ENCODE results near the gene NEMP2.
"Not testable (repeated sequence)": the region's sequence is repeated elsewhere in the genome, so short reads cannot be mapped to it uniquely, and the experiment has no call there.

Gene NEMP2

DNA sequence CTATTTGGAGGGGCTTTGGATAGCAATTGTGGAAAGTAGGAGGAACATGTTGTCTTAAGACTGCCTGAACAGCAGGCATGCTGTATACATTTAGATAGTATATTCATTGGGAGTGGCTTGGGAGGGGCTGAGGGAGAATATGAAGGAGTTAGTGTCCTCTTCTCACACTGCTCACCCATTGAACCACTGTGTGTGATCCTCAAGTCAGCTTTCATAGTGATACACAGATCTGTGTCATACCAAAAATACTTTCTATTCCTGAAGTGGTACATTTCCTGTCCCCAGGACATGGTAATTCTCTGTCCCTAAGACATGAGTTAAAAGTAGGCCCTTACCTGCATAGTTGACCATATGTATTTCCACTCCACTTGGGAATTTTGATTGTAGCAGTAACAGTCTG lies 9.6 kb downstream of the NEMP2 start:
- Histone ChIP-seq H3K4me1 (ENCODE audit: control insufficient read depth, insufficient read depth, low read length, unreplicated experiment) (peaks cover 11% of the 10 kb centered on the region), H3K4me3 (ENCODE audit: low read depth, low read length) (no peak overlapping the region), H3K27ac (ENCODE audit: low read depth, low read length) (no peak overlapping the region), H3K27me3 (ENCODE audit: insufficient read depth, low read length) (no peaks in the 10 kb centered on the region), H3K79me2 (ENCODE audit: control insufficient read depth, insufficient read depth, low read length, unreplicated experiment) (no peaks in the 10 kb centered on the region), H2AFZ (ENCODE audit: low read length, unreplicated experiment) (no peak overlapping the region), H3K36me3 (ENCODE audit: insufficient read depth, low read length) (no peaks in the 10 kb centered on the region)

DNA sequence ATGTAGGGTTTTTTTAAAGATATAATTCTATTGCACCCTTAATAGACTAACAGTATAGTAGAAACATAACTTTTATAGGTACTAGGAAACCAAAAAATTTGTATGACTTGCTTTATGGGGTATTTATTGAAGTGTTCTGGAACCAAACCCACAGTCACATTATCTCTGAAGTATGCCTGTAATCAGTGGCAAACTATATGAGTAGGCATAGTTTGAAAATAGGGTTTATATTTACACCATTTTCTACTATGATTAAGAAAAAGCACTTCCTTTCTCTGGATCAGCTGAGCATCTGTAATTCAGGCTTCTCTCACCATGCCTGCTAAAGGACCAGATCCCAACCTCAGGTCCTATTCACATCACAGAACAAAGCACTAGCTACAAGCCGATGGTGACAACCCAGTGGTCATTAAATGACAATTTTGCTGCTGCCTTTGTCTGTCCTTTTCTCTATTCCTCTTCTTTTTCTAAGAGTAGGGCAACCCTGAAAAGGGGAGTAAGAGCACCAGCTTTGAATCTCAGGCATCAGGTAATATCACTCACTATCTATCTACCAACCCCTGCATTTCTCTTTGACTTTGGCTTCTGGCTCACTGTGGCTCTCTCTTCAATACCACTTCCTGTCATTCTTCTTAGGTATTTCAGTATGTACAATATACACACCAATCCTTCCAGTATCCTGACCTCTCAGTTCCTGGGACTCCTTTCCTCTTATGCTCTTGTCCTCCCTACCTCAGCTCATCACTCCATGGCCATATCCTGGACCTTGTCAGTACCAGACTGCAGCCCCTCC lies 14.4 kb downstream of the NEMP2 start:
- H3K4me1 ChIP-seq (ENCODE audit: control insufficient read depth, insufficient read depth, low read length, unreplicated experiment) = peaks cover under 1% of the 10 kb centered on the region
- no peak overlapping the region for H3K4me3 ChIP-seq (ENCODE audit: low read depth, low read length)
- H3K79me2 ChIP-seq (ENCODE audit: control insufficient read depth, insufficient read depth, low read length, unreplicated experiment) = no peaks in the 10 kb centered on the region
- no peak overlapping the region for H2AFZ ChIP-seq (ENCODE audit: low read length, unreplicated experiment)
- H3K27ac ChIP-seq (ENCODE audit: low read depth, low read length) = no peak overlapping the region
- no peaks in the 10 kb centered on the region for H3K27me3 ChIP-seq (ENCODE audit: insufficient read depth, low read length)
- H3K36me3 ChIP-seq (ENCODE audit: insufficient read depth, low read length) = no peaks in the 10 kb centered on the region; the same call in 1 of the 2 replicates

DNA sequence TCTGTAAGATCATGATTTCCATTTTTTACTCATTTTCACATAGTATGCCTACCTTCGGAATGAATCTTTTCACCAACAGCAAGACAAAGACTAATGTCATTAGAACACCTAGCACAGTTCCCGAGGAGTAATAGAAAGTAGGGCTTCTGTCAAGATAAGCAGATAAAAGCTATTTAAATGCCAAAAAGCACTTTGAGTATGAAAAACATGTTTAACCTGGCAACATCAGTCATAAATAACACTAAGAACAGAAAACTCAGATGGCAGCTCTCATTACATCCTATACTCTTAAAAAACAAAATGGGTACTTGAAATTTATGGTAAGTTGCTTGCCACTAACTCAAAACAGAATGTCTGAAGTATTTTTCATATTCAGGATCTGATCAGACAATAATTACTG lies 17.1 kb downstream of the NEMP2 start:
- H3K79me2 ChIP-seq (ENCODE audit: control insufficient read depth, insufficient read depth, low read length, unreplicated experiment) = no peaks in the 10 kb centered on the region
- peaks cover 9% of the 10 kb centered on the region for H3K4me1 ChIP-seq (ENCODE audit: control insufficient read depth, insufficient read depth, low read length, unreplicated experiment)
- H3K36me3 ChIP-seq (ENCODE audit: insufficient read depth, low read length) = no peaks in the 10 kb centered on the region; the same call in 1 of the 2 replicates
- H2AFZ ChIP-seq (ENCODE audit: low read length, unreplicated experiment) = no peak overlapping the region
- no peaks in the 10 kb centered on the region for H3K27me3 ChIP-seq (ENCODE audit: insufficient read depth, low read length)
- H3K27ac ChIP-seq (ENCODE audit: low read depth, low read length) = no peak overlapping the region
- H3K4me3 ChIP-seq (ENCODE audit: low read depth, low read length) = no peak overlapping the region

DNA sequence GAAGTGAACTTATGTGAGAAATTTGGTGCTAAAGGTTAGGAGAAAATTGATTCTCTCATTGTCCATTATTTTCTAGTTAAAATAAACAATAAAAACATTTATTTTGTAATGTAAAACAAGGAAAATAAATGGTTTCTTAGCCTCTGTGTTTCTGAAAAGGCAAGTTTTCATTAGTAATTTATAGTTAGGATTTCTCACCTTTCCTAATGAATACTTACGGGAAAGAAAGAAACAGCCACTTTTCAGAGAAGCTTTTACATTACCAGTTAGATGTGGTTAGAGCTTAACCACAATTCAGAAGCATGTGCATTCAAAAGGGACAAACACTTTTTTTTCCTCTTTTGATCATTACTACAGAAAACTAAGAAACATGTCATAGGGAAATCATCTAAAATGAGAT lies 18.8 kb downstream of the NEMP2 start:
- H3K79me2 ChIP-seq (ENCODE audit: control insufficient read depth, insufficient read depth, low read length, unreplicated experiment) = no peaks in the 10 kb centered on the region
- no peaks in the 10 kb centered on the region; the same call in 1 of the 2 replicates for H3K36me3 ChIP-seq (ENCODE audit: insufficient read depth, low read length)

DNA sequence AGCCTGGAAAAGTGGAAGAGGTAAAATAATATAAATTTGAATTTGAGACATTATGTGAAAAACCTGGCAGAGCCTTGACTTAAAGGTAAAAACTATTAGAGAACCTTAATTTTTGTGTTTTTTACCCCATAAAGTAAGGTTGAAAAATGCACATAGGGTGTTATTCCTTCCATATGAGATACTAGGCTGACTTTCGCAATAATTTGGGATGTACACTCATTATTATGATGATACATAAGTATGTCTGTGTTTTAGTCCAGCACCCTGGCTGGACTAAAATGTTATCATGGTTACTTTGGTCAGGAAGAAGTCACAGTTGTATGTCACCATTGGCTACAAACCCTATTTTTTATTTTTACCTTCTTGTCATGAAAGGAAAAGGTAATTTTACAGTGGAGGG lies 19.8 kb downstream of the NEMP2 start:
- Histone ChIP-seq H3K79me2 (ENCODE audit: control insufficient read depth, insufficient read depth, low read length, unreplicated experiment) (no peaks in the 10 kb centered on the region), H3K27ac (ENCODE audit: low read depth, low read length) (no peak overlapping the region), H3K4me1 (ENCODE audit: control insufficient read depth, insufficient read depth, low read length, unreplicated experiment) (peaks cover 9% of the 10 kb centered on the region), H3K4me3 (ENCODE audit: low read depth, low read length) (no peak overlapping the region), H3K27me3 (ENCODE audit: insufficient read depth, low read length) (no peaks in the 10 kb centered on the region), H3K36me3 (ENCODE audit: insufficient read depth, low read length) (no peaks in the 10 kb centered on the region; the same call in 1 of the 2 replicates), H2AFZ (ENCODE audit: low read length, unreplicated experiment) (no peak overlapping the region)

More for the DNA sequence above, 18.8 kb downstream of the NEMP2 start:
- Histone ChIP-seq H3K27ac (ENCODE audit: low read depth, low read length) (no peak overlapping the region), H3K4me3 (ENCODE audit: low read depth, low read length) (no peak overlapping the region), H3K4me1 (ENCODE audit: control insufficient read depth, insufficient read depth, low read length, unreplicated experiment) (peaks cover 9% of the 10 kb centered on the region), H2AFZ (ENCODE audit: low read length, unreplicated experiment) (no peak overlapping the region), H3K27me3 (ENCODE audit: insufficient read depth, low read length) (no peaks in the 10 kb centered on the region)

DNA sequence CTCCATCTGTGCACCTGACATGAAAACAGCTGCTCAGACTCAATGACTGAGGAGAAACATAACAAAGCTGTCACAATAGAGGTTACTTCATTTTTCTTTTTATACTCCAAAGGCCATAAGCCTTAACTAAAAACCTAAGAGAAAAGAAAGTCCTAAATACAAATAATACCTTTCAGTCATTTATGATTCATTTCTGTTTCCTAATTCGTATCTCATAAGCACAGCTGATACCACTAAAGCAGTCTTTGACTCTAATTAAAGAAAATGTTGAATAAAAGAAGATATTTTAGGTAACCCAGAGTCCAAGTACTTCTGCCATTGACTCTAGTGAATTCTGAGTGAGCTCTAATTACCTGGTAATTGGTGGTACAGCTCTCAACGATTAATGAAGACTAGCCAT lies 20.6 kb downstream of the NEMP2 start:
- Histone ChIP-seq H3K79me2 (ENCODE audit: control insufficient read depth, insufficient read depth, low read length, unreplicated experiment) (no peaks in the 10 kb centered on the region), H3K27me3 (ENCODE audit: insufficient read depth, low read length) (no peaks in the 10 kb centered on the region), H3K36me3 (ENCODE audit: insufficient read depth, low read length) (no peaks in the 10 kb centered on the region; the same call in 1 of the 2 replicates), H2AFZ (ENCODE audit: low read length, unreplicated experiment) (no peak overlapping the region), H3K4me3 (ENCODE audit: low read depth, low read length) (no peak overlapping the region), H3K4me1 (ENCODE audit: control insufficient read depth, insufficient read depth, low read length, unreplicated experiment) (peaks cover 9% of the 10 kb centered on the region), H3K27ac (ENCODE audit: low read depth, low read length) (no peak overlapping the region)

DNA sequence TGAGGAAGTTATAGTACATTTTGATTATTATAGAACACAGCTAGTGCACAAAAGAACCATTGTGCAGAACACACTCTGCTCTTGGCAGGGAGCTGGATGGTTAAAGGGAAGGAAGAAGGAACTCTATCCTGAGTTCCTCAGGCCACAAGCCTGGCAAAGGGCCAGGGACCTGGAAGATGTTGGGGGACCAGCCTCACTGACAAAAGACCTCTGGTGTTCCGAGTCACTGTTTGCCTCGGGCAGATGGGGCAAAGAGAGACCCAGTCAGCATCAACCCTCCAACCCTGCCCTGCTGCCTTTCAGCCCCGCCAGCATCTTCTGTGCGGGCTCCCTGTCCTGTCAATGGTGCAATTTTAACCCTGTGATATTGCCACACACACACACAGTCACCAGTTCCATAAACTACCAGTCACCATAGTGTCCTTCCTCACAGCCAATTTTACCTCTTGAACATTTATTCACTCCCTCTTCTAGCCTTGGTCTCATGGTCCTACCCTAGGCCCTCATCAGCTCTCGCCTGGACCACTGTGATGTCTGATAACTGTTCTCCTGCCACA lies 21.9 kb downstream of the NEMP2 start:
- H3K36me3 ChIP-seq (ENCODE audit: insufficient read depth, low read length) = no peaks in the 10 kb centered on the region
- peaks cover 9% of the 10 kb centered on the region for H3K4me1 ChIP-seq (ENCODE audit: control insufficient read depth, insufficient read depth, low read length, unreplicated experiment)
- no peak overlapping the region for H2AFZ ChIP-seq (ENCODE audit: low read length, unreplicated experiment)
- no peaks in the 10 kb centered on the region for H3K79me2 ChIP-seq (ENCODE audit: control insufficient read depth, insufficient read depth, low read length, unreplicated experiment)
- H3K27me3 ChIP-seq (ENCODE audit: insufficient read depth, low read length) = no peaks in the 10 kb centered on the region
- no peak overlapping the region for H3K4me3 ChIP-seq (ENCODE audit: low read depth, low read length)
- H3K27ac ChIP-seq (ENCODE audit: low read depth, low read length) = no peak overlapping the region

DNA sequence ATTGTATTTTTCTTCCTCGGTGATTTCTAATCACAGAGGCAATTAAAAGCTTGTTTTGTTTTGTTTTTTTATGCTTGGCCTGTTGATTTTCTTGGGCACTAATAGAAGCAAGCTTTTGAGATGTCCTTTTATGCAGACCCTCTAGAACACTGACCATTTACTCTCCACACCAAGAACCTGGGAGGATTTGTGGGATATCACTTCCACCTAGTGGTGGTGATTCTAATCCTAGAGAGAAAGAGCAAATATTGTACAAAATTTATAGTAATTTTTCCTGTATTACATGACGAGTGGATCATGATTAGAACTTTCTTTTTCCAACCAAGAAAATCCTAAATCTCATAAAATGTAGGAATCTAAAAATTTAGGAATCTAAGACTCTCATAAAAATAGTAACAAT lies 23.4 kb downstream of the NEMP2 start:
- Histone ChIP-seq H3K4me1 (ENCODE audit: control insufficient read depth, insufficient read depth, low read length, unreplicated experiment) (peaks cover 9% of the 10 kb centered on the region), H3K36me3 (ENCODE audit: insufficient read depth, low read length) (no peaks in the 10 kb centered on the region), H3K27ac (ENCODE audit: low read depth, low read length) (no peak overlapping the region), H2AFZ (ENCODE audit: low read length, unreplicated experiment) (no peak overlapping the region), H3K4me3 (ENCODE audit: low read depth, low read length) (no peak overlapping the region), H3K79me2 (ENCODE audit: control insufficient read depth, insufficient read depth, low read length, unreplicated experiment) (no peaks in the 10 kb centered on the region), H3K27me3 (ENCODE audit: insufficient read depth, low read length) (no peaks in the 10 kb centered on the region)

DNA sequence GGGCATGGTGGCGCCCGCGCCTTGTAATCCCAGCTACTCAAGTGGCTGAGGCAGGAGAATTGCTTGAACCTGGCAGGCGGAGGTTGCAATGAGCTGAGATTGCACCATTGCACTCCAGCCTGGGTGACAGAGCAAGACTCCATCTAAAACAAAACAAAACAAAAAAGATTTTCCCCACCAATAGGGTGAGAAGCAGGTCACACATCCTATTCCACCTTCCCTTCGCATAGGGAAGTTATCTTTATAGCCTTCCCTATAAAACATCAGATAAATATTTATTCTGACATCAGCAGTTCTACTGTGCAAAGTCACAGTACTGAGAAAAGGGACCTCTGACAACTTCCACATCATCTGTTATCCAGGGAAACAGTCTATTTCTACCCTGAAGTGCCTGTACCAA lies 24.6 kb downstream of the NEMP2 start:
- not testable (repeated sequence) for H3K4me3 ChIP-seq (ENCODE audit: low read depth, low read length); H3K27me3 ChIP-seq (ENCODE audit: insufficient read depth, low read length); H3K79me2 ChIP-seq (ENCODE audit: control insufficient read depth, insufficient read depth, low read length, unreplicated experiment); H3K36me3 ChIP-seq (ENCODE audit: insufficient read depth, low read length); H3K4me1 ChIP-seq (ENCODE audit: control insufficient read depth, insufficient read depth, low read length, unreplicated experiment); H3K27ac ChIP-seq (ENCODE audit: low read depth, low read length); H2AFZ ChIP-seq (ENCODE audit: low read length, unreplicated experiment)

DNA sequence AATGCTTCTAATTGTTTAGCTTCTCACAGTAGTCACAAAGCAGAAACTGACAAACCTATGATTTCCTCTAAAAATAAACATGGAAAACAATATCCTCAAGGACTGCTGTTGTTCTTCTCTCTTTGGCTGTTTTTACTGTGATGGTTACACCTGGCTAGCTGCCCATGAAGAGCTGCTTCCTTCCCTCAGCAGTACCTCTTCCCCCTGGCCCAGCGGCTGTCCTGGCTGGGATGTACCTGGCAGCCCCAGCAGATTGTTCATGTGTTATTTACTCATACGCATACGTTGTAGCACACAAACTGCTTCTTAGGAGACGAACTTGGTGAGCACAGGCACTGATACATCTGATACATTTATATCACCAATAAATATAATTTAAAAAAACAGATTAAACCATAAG lies 27.4 kb downstream of the NEMP2 start:
- Histone ChIP-seq H3K36me3 (ENCODE audit: insufficient read depth, low read length) (no peaks in the 10 kb centered on the region), H3K27ac (ENCODE audit: low read depth, low read length) (no peak overlapping the region), H2AFZ (ENCODE audit: low read length, unreplicated experiment) (no peak overlapping the region), H3K4me3 (ENCODE audit: low read depth, low read length) (no peak overlapping the region), H3K4me1 (ENCODE audit: control insufficient read depth, insufficient read depth, low read length, unreplicated experiment) (no peaks in the 10 kb centered on the region), H3K79me2 (ENCODE audit: control insufficient read depth, insufficient read depth, low read length, unreplicated experiment) (no peaks in the 10 kb centered on the region), H3K27me3 (ENCODE audit: insufficient read depth, low read length) (no peaks in the 10 kb centered on the region)

DNA sequence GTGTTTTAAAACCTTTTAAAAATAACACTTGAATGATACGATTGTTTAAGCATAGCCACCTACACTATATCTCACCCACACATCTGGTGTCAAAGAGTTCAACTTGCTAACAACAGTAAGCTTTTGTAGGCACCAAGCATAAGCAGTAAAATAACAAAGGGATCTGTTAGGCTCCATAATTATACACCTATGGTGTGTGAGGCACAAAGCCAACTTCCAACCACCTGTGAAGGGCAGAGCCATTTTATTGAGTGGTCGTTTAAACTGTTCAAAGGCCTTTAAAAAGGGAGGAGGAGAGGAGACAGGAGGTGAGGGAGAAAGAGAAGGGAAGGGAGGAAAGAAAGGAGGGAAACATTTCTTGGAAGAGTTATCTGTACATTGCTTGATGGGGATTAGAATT lies 27.9 kb downstream of the NEMP2 start:
- Histone ChIP-seq H2AFZ (ENCODE audit: low read length, unreplicated experiment) (no peak overlapping the region), H3K27ac (ENCODE audit: low read depth, low read length) (no peak overlapping the region), H3K79me2 (ENCODE audit: control insufficient read depth, insufficient read depth, low read length, unreplicated experiment) (no peaks in the 10 kb centered on the region), H3K36me3 (ENCODE audit: insufficient read depth, low read length) (no peaks in the 10 kb centered on the region), H3K4me1 (ENCODE audit: control insufficient read depth, insufficient read depth, low read length, unreplicated experiment) (peaks cover 4% of the 10 kb centered on the region), H3K4me3 (ENCODE audit: low read depth, low read length) (no peak overlapping the region), H3K27me3 (ENCODE audit: insufficient read depth, low read length) (no peaks in the 10 kb centered on the region)
